ENCODE data around the gene TMEM81.
A peak's percentile ranks its signal among the peaks of the same experiment; 100 is the strongest.

TMEM81 gene

GRCh38 chr1:205056188-205056611, 28.1 kb downstream of the TMEM81 start:
- Histone ChIP-seq H3K18ac (ENCODE audit: low read length) (peak overlapping the region; percentile 55), H3K4me1 (ENCODE audit: control insufficient read depth in 2 of 2, insufficient read depth in 1 of 2, low read depth in 1 of 2, low read length in 2 of 2) (peaks cover under 1 to 7% of the 10 kb centered on the region in 2 donors), H3K23ac (ENCODE audit: low read depth, low read length, poor library complexity) (no peak overlapping the region), H2BK5ac (ENCODE audit: low read length) (no peak overlapping the region), H2AFZ (ENCODE audit: low read length) (no peak overlapping the region), H2AK5ac (ENCODE audit: low read depth, low read length) (no peak overlapping the region), H3K27me3 (ENCODE audit: control insufficient read depth in 3 of 3, insufficient read depth in 3 of 3, low read depth in 1 of 3, low read length in 3 of 3) (peaks cover 0 to 45% (median 0%) of the 10 kb centered on the region in 3 experiments), H4K91ac (ENCODE audit: low read depth, low read length, poor library complexity) (peak overlapping the region; percentile 64), H2BK12ac (ENCODE audit: low read length) (no peak overlapping the region), H3K27ac (replicated peaks; ENCODE audit: low read length) (no peak overlapping the region), H3K9ac (ENCODE audit: low read depth, low read length, poor library complexity) (no peak overlapping the region), H3K9me3 (replicated peaks in 1 of 2; ENCODE audit: control insufficient read depth in 2 of 2, insufficient read depth in 1 of 2, low read depth in 1 of 2, low read length in 2 of 2) (no peaks in the 10 kb centered on the region), H2BK15ac (ENCODE audit: low read length) (no peak overlapping the region), H2BK120ac (ENCODE audit: low read depth, low read length) (no peak overlapping the region), H3K36me3 (replicated peaks in 1 of 2; ENCODE audit: control insufficient read depth in 2 of 2, insufficient read depth in 2 of 2, low read length in 2 of 2) (no peaks in the 10 kb centered on the region), H3K14ac (ENCODE audit: low read length) (no peak overlapping the region), H4K8ac (ENCODE audit: low read depth, low read length) (no peak overlapping the region), H3K79me1 (ENCODE audit: low read depth, low read length) (no peaks in the 10 kb centered on the region), H3K4ac (ENCODE audit: low read length) (no peak overlapping the region), H3K4me2 (ENCODE audit: insufficient read depth, low read length, poor library complexity, severe bottlenecking) (no peak overlapping the region), H3K4me3 (ENCODE audit: low read length in 2 of 2) (no peak overlapping the region)
- no peak for DNase-seq (ENCODE audit: low spot score)
- WGBS, 2 donors (ENCODE audit: extremely low coverage in 2 of 2, insufficient read length in 2 of 2, insufficient replicate concordance in 1 of 2) = no CpG with 5 or more reads among the region's 13 CpGs

GRCh38 chr1:205054013-205054412, 30.2 kb downstream of the TMEM81 start:
- Histone ChIP-seq H3K4ac (ENCODE audit: low read length) (no peak overlapping the region), H2AK5ac (ENCODE audit: low read depth, low read length) (peak overlapping the region; percentile 27), H4K8ac (ENCODE audit: low read depth, low read length) (no peak overlapping the region), H3K23ac (ENCODE audit: low read depth, low read length, poor library complexity) (peak overlapping the region; percentile 8), H3K79me1 (ENCODE audit: low read depth, low read length) (no peaks in the 10 kb centered on the region), H2BK15ac (ENCODE audit: low read length) (peak overlapping the region; percentile 16), H3K4me1 (ENCODE audit: control insufficient read depth in 2 of 2, insufficient read depth in 1 of 2, low read depth in 1 of 2, low read length in 2 of 2) (peaks cover 0 to 6% of the 10 kb centered on the region in 2 donors), H3K9ac (ENCODE audit: low read depth, low read length, poor library complexity) (no peak overlapping the region), H4K91ac (ENCODE audit: low read depth, low read length, poor library complexity) (no peak overlapping the region), H3K4me3 (ENCODE audit: low read length in 2 of 2) (no peak overlapping the region), H3K18ac (ENCODE audit: low read length) (no peak overlapping the region), H3K27ac (replicated peaks; ENCODE audit: low read length) (no peak overlapping the region), H3K14ac (ENCODE audit: low read length) (no peak overlapping the region), H2BK12ac (ENCODE audit: low read length) (no peak overlapping the region), H3K27me3 (ENCODE audit: control insufficient read depth in 3 of 3, insufficient read depth in 3 of 3, low read depth in 1 of 3, low read length in 3 of 3) (peaks cover 0 to 59% (median 0%) of the 10 kb centered on the region in 3 experiments), H3K36me3 (replicated peaks in 1 of 2; ENCODE audit: control insufficient read depth in 2 of 2, insufficient read depth in 2 of 2, low read length in 2 of 2) (no peaks in the 10 kb centered on the region), H3K9me3 (replicated peaks in 1 of 2; ENCODE audit: control insufficient read depth in 2 of 2, insufficient read depth in 1 of 2, low read depth in 1 of 2, low read length in 2 of 2) (no peaks in the 10 kb centered on the region), H3K4me2 (ENCODE audit: insufficient read depth, low read length, poor library complexity, severe bottlenecking) (no peak overlapping the region), H2BK120ac (ENCODE audit: low read depth, low read length) (no peak overlapping the region), H2BK5ac (ENCODE audit: low read length) (no peak overlapping the region), H2AFZ (ENCODE audit: low read length) (no peak overlapping the region)
- no peak for DNase-seq (ENCODE audit: low spot score)
- no CpG with 5 or more reads among the region's 7 CpGs for WGBS, 2 donors (ENCODE audit: extremely low coverage in 2 of 2, insufficient read length in 2 of 2, insufficient replicate concordance in 1 of 2)

- Histone ChIP-seq H2BK120ac (ENCODE audit: low read depth, low read length) (no peak overlapping the region), H3K9me3 (replicated peaks in 1 of 2; ENCODE audit: control insufficient read depth in 2 of 2, insufficient read depth in 1 of 2, low read depth in 1 of 2, low read length in 2 of 2) (no peaks in the 10 kb centered on the region), H3K4me1 (ENCODE audit: control insufficient read depth in 2 of 2, insufficient read depth in 1 of 2, low read depth in 1 of 2, low read length in 2 of 2) (peaks cover 0 to 6% of the 10 kb centered on the region in 2 donors), H3K27ac (replicated peaks; ENCODE audit: low read length) (no peak overlapping the region), H2BK15ac (ENCODE audit: low read length) (no peak overlapping the region), H3K18ac (ENCODE audit: low read length) (no peak overlapping the region), H3K79me1 (ENCODE audit: low read depth, low read length) (no peaks in the 10 kb centered on the region), H2BK12ac (ENCODE audit: low read length) (no peak overlapping the region), H2BK5ac (ENCODE audit: low read length) (no peak overlapping the region), H2AK5ac (ENCODE audit: low read depth, low read length) (no peak overlapping the region), H3K9ac (ENCODE audit: low read depth, low read length, poor library complexity) (no peak overlapping the region), H3K4me2 (ENCODE audit: insufficient read depth, low read length, poor library complexity, severe bottlenecking) (no peak overlapping the region), H3K23ac (ENCODE audit: low read depth, low read length, poor library complexity) (no peak overlapping the region), H3K36me3 (replicated peaks in 1 of 2; ENCODE audit: control insufficient read depth in 2 of 2, insufficient read depth in 2 of 2, low read length in 2 of 2) (no peaks in the 10 kb centered on the region), H4K91ac (ENCODE audit: low read depth, low read length, poor library complexity) (no peak overlapping the region), H2AFZ (ENCODE audit: low read length) (no peak overlapping the region), H3K27me3 (ENCODE audit: control insufficient read depth in 3 of 3, insufficient read depth in 3 of 3, low read depth in 1 of 3, low read length in 3 of 3) (peaks cover 0 to 61% (median 0%) of the 10 kb centered on the region in 3 experiments), H3K4ac (ENCODE audit: low read length) (no peak overlapping the region), H3K14ac (ENCODE audit: low read length) (no peak overlapping the region), H3K4me3 (ENCODE audit: low read length in 2 of 2) (no peak overlapping the region), H4K8ac (ENCODE audit: low read depth, low read length) (no peak overlapping the region)
- DNase-seq (ENCODE audit: low spot score) = no peak
- WGBS, 2 donors (ENCODE audit: extremely low coverage in 2 of 2, insufficient read length in 2 of 2, insufficient replicate concordance in 1 of 2) = no CpG with 5 or more reads among the region's 5 CpGs
Measured at GRCh38 chr1:205053296-205053695, 31.0 kb downstream of the TMEM81 start.

GRCh38 chr1:205052690-205053089, 31.6 kb downstream of the TMEM81 start:
- no peaks in the 10 kb centered on the region for H3K36me3 ChIP-seq (replicated peaks in 1 of 2; ENCODE audit: control insufficient read depth in 2 of 2, insufficient read depth in 2 of 2, low read length in 2 of 2)
- no peak overlapping the region for H2BK120ac ChIP-seq (ENCODE audit: low read depth, low read length)
- no peak overlapping the region for H3K4ac ChIP-seq (ENCODE audit: low read length)
- H3K23ac ChIP-seq (ENCODE audit: low read depth, low read length, poor library complexity) = no peak overlapping the region
- H4K91ac ChIP-seq (ENCODE audit: low read depth, low read length, poor library complexity) = no peak overlapping the region
- no peak overlapping the region for H2BK15ac ChIP-seq (ENCODE audit: low read length)
- DNase-seq (ENCODE audit: low spot score) = no peak
- no peaks in the 10 kb centered on the region for H3K9me3 ChIP-seq (replicated peaks in 1 of 2; ENCODE audit: control insufficient read depth in 2 of 2, insufficient read depth in 1 of 2, low read depth in 1 of 2, low read length in 2 of 2)
- peak overlapping the region; percentile 53 for H3K18ac ChIP-seq (ENCODE audit: low read length)
- no peak overlapping the region for H4K8ac ChIP-seq (ENCODE audit: low read depth, low read length)
- no peak overlapping the region for H2BK12ac ChIP-seq (ENCODE audit: low read length)
- no peak overlapping the region for H3K4me2 ChIP-seq (ENCODE audit: insufficient read depth, low read length, poor library complexity, severe bottlenecking)
- H3K27ac ChIP-seq (replicated peaks; ENCODE audit: low read length) = no peak overlapping the region
- H2AK5ac ChIP-seq (ENCODE audit: low read depth, low read length) = peak overlapping the region; percentile 82
- peaks cover 0 to 61% (median 0%) of the 10 kb centered on the region in 3 experiments for H3K27me3 ChIP-seq (ENCODE audit: control insufficient read depth in 3 of 3, insufficient read depth in 3 of 3, low read depth in 1 of 3, low read length in 3 of 3)
- no peak overlapping the region for H2AFZ ChIP-seq (ENCODE audit: low read length)
- WGBS, 2 donors (ENCODE audit: extremely low coverage in 2 of 2, insufficient read length in 2 of 2, insufficient replicate concordance in 1 of 2) = no CpG with 5 or more reads among the region's 11 CpGs
- H3K4me1 ChIP-seq (ENCODE audit: control insufficient read depth in 2 of 2, insufficient read depth in 1 of 2, low read depth in 1 of 2, low read length in 2 of 2) = peaks cover 0 to 6% of the 10 kb centered on the region in 2 donors
- H3K79me1 ChIP-seq (ENCODE audit: low read depth, low read length) = no peaks in the 10 kb centered on the region
- H3K4me3 ChIP-seq (ENCODE audit: low read length in 2 of 2) = no peak overlapping the region
- H3K14ac ChIP-seq (ENCODE audit: low read length) = no peak overlapping the region
- H3K9ac ChIP-seq (ENCODE audit: low read depth, low read length, poor library complexity) = no peak overlapping the region
- H2BK5ac ChIP-seq (ENCODE audit: low read length) = no peak overlapping the region

All from neuronal stem cell (in vitro differentiated cells).